ENCODE measurements around the gene MBNL2.

- TF ChIP-seq ATF1 (CRISPR knock-in tag; IDR thresholded peaks at IDR 0.05) (no peak), ZNF423 (CRISPR knock-in tag; IDR thresholded peaks at IDR 0.05) (no peak), AFF4 (CRISPR knock-in tag; IDR thresholded peaks at IDR 0.05; ENCODE audit: borderline replicate concordance) (no peak), ZNF425 (CRISPR knock-in tag; conservative IDR thresholded peaks at IDR 0.05) (no peak), CTCF (IDR thresholded peaks at IDR 0.05) (no peak), AR (CRISPR knock-in tag; IDR thresholded peaks at IDR 0.05) (no peak), ATF6 (CRISPR knock-in tag; IDR thresholded peaks at IDR 0.05) (no peak), TP53 (CRISPR knock-in tag; IDR thresholded peaks at IDR 0.05) (no peak)
Observed at GRCh38 chr13:97219226-97219625, 2.9 kb upstream of the MBNL2 start.
